ENCODE measurements around the gene DCP1A. TPM values are rescaled to one million over a fixed set of nuclear protein-coding genes. Genes with fewer than 3 reads are reported as not detected.
"Not testable (repeated sequence)": the region's sequence is repeated elsewhere in the genome, so short reads cannot be mapped to it uniquely, and the experiment has no call there.

DCP1A gene
- total RNA-seq (2014; rRNA removed; shearing (Covaris generic)) = 15.6 and 18.6 TPM in 2 replicates
- polyA plus RNA-seq (2015; cell fraction: cytosol; rRNA removed) = 13.5 and 18.2 TPM in 2 replicates
- polyA plus RNA-seq (2015; cell fraction: nucleus; rRNA removed) = 14.2 and 15.9 TPM in 2 replicates

- DNase-seq (ENCODE audit: low read depth, low spot score) = peak; percentile 97
- in situ Hi-C loops (cut with HindIII; ENCODE audit: low pct_unique_long_range_greater_than_20kb, low sequenced_read_pairs) = no loop called here
These were observed at the start of gene DCP1A for GRCh38 chr3:53347261-53348064. DCP1A (minus strand) TSS chr3:53347543; CDS start chr3:53347517, 26 bp downstream.

DNA sequence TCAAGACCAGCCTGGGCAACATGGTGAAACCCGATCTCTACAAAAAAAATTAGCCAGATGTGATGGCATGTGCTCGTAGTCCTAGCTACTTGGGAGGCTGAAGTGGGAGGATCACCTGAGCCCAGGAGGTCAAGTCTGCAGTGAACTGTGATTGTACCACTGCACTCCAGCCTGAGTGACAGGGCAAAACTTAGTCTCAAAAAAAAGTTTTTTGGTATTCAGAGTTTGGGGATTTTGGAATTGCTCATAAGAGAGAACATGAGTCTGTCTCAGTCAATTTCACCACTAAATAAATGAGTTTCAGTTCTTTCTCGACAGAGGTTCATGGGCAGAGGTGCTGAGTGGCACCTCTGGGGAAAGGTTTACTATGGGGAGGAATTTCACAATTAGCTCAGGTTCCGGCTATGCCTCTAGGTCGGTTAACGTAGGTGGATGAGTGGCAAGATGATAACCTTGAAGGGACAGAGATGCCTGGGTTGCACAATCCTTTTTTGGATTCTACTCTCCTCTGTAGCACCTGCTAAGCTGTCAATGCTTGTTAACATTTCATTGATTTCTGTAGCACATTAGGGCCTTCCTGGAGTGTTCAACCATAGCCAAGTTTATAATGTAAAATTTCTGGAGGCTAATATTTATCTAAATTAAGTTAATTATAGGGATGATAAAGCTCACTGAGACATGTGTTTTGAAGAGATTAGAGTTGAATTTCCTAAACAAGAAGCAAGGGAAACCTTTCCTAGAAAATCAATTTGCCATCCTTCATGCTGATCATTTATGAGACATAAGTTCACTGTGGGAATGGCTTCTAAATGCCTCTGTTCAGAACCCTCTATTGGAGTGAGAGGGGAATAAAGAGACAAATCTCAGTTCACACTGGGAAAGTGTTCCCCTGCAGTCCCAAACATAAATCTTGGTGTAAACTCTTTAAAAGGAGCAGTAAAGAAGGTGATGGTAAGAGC is 37.4 kb upstream of the DCP1A start:
- DNase-seq (ENCODE audit: low read depth, low spot score) = no peak
- in situ Hi-C loops (cut with HindIII; ENCODE audit: low pct_unique_long_range_greater_than_20kb, low sequenced_read_pairs) = no loop called here

- in situ Hi-C loops (cut with HindIII; ENCODE audit: low pct_unique_long_range_greater_than_20kb, low sequenced_read_pairs) = no loop called here
These were observed 34.8 kb upstream of the DCP1A start for GRCh38 chr3:53382106-53382505.

DNA sequence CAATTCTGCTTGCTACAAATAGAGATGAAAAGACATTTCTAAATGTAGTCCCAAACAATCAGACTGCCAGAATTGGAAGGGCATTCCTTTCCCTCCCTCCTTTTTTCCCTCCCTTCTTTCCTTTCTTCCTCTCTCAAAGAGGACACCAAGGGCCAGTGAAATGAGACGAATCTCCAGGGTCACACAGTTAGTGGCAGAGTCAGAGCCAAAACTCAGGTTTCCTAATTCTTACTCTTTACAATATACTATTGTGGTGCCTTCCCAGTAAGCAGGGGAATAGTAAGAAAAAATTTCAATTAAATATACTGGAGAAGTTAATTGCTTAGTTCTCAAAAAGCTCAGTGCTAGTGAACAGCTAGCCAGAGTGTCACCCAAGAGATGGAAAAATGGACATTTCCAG is 33.0 kb upstream of the DCP1A start:
- in situ Hi-C loops (cut with HindIII; ENCODE audit: low pct_unique_long_range_greater_than_20kb, low sequenced_read_pairs) = no loop called here
- no peak for DNase-seq (ENCODE audit: low read depth, low spot score)

More at GRCh38 chr3:53382106-53382505, 34.8 kb upstream of the DCP1A start:
- DNase-seq (ENCODE audit: low read depth, low spot score) = no peak

GRCh38 chr3:53379898-53380297 is 32.6 kb upstream of the DCP1A start:
- DNase-seq (ENCODE audit: low read depth, low spot score) = no peak
- in situ Hi-C loops (cut with HindIII; ENCODE audit: low pct_unique_long_range_greater_than_20kb, low sequenced_read_pairs) = no loop called here

DNA sequence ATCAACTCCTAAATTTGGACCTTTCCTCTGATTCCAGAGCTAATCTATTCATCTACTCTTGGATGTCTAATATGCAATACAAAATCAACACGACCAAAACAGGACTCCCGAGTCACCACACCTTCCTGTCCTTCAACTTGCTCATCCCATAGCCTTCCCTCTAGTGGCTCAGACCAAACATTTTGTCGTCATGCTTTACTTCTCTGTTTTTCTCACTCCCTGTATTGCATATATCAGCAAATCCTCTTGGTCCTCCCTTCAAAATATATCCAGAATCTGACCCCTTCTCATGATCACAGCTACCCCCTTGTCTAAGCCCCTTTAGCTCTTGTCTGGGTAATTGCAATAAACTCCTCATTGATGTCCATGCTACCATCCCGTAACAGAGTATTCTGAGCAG is 30.5 kb upstream of the DCP1A start:
- in situ Hi-C loops (cut with HindIII; ENCODE audit: low pct_unique_long_range_greater_than_20kb, low sequenced_read_pairs) = no loop called here
- peak; percentile 13 for DNase-seq (ENCODE audit: low read depth, low spot score)

GRCh38 chr3:53376679-53377078 is 29.3 kb upstream of the DCP1A start:
- DNase-seq (ENCODE audit: low read depth, low spot score) = no peak
- in situ Hi-C loops (cut with HindIII; ENCODE audit: low pct_unique_long_range_greater_than_20kb, low sequenced_read_pairs) = no loop called here

DNA sequence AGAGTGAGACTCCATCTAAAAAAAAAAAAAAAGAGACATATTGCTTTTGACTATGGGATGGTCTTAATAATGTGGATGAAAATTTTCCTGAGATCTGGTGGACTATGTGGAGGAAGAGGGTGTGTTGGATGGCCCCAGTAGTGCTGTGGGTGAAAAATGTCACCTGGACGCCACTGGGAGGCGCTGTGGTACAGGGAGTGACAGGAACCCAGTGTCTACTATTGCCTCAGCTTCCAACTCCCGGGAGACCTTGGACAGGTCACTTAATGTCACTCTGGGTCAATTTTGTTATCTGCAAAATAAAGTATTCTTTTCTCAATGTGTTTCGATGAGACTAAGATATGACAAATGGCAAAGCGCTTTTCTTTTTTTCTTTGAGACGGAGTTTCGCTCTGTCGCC is 27.7 kb upstream of the DCP1A start:
- peak; percentile 85 for DNase-seq (ENCODE audit: low read depth, low spot score)
- in situ Hi-C loops (cut with HindIII; ENCODE audit: low pct_unique_long_range_greater_than_20kb, low sequenced_read_pairs) = no loop called here

DNA sequence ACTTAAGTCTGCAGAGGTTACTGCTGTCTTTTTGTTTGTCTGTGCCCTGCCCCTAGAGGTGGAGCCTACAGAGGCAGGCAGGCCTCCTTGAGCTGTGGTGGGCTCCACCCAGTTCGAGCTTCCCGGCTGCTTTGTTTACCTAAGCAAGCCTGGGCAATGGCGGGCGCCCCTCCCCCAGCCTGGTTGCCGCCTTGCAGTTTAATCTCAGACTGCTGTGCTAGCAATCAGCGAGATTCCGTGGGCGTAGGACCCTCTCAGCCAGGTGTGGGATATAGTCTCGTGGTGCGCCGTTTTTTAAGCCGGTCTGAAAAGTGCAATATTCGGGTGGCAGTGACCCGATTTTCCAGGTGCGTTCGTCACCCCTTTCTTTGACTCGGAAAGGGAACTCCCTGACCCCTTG is 23.4 kb upstream of the DCP1A start:
- DNase-seq (ENCODE audit: low read depth, low spot score); in situ Hi-C loops (cut with HindIII; ENCODE audit: low pct_unique_long_range_greater_than_20kb, low sequenced_read_pairs): not testable (repeated sequence)

GRCh38 chr3:53361852-53362251 is 14.5 kb upstream of the DCP1A start:
- in situ Hi-C loops (cut with HindIII; ENCODE audit: low pct_unique_long_range_greater_than_20kb, low sequenced_read_pairs) = no loop called here
- DNase-seq (ENCODE audit: low read depth, low spot score) = no peak

DNA sequence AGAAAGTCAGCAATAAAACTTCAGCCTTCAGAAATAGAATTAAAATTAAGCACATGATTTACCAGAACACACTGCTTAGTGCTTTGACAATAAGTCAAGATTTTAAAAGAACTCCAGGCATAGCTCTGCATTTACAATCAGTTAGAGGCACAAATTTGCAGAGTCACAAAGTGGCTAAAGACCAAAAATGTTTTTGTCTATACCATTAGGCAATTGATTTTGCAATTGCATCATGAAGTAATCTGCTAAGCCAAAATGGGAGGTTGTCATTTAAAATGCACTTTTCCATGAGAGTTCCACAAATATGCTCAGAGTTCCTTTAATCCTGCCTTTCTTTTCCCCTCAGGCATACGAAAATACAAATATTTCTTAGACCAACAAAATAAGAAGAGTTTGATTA is 10.1 kb upstream of the DCP1A start:
- no peak for DNase-seq (ENCODE audit: low read depth, low spot score)
- in situ Hi-C loops (cut with HindIII; ENCODE audit: low pct_unique_long_range_greater_than_20kb, low sequenced_read_pairs) = no loop called here

- in situ Hi-C loops (cut with HindIII; ENCODE audit: low pct_unique_long_range_greater_than_20kb, low sequenced_read_pairs) = no loop called here
- no peak for DNase-seq (ENCODE audit: low read depth, low spot score)
These were observed 7.7 kb upstream of the DCP1A start for GRCh38 chr3:53354945-53355498.

GRCh38 chr3:53353202-53353601 is 5.9 kb upstream of the DCP1A start:
- in situ Hi-C loops (cut with HindIII; ENCODE audit: low pct_unique_long_range_greater_than_20kb, low sequenced_read_pairs) = no loop called here
- DNase-seq (ENCODE audit: low read depth, low spot score) = no peak

DNA sequence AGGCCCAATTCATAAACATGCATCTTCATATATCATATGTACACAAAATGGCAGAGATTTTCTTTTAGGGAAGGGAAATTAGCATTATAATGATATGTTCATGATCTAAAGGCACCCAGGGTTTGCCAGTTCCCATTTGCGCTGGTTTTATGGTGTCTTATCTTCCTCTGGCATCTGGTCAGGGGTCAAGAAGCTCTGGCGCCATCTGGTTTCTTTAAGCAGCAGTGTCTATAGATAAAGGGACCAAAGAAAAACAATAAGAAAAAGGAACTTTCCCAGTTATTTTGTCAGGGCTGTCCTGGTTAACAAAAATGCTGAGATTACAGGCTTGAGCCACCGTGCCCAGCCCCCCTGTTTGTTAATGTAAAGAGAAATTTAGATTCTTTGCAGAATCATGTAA is 3.3 kb upstream of the DCP1A start:
- in situ Hi-C loops (cut with HindIII; ENCODE audit: low pct_unique_long_range_greater_than_20kb, low sequenced_read_pairs) = no loop called here
- DNase-seq (ENCODE audit: low read depth, low spot score) = peak; percentile 60

DNA sequence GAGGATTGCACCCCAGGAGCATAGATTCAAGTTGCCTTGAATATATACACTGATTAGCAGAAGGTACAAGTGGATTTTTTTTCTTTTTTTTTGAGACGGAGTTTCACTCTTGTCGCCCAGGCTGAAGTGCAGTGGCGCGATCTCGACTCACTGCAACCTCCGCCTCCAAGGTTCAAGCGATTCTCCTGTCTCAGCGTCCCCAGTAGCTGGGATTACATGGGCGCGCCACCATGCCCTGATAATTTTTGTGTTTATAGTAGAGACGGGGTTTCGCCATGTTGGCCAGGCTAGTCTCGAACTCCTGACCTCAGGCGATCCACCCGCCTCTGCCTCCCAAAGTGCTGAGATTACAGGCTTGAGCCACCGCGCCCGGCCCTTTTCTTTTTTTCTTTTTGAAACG is 775 bp upstream of the DCP1A start:
- DNase-seq (ENCODE audit: low read depth, low spot score); in situ Hi-C loops (cut with HindIII; ENCODE audit: low pct_unique_long_range_greater_than_20kb, low sequenced_read_pairs): not testable (repeated sequence)

DNA sequence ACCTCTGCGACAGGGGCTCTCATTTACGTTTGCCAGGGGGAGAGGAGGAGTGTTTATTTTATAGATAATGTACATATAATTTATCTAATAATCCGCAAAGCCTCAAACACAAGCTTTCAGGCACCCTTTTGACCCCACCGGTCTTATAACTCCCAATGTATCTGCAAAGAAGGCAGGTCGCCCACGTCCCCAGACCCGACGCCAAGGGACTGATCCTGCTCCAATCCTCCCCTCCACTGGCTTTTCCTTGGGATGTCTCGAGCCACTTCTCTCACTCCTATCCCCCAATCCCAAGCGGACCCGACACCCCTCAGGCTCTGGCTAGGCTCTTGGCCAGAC is 452 bp downstream of the DCP1A start:
- no peak for DNase-seq (ENCODE audit: low read depth, low spot score)
- in situ Hi-C loops (cut with HindIII; ENCODE audit: low pct_unique_long_range_greater_than_20kb, low sequenced_read_pairs) = no loop called here

- peak; percentile 44 for DNase-seq (ENCODE audit: low read depth, low spot score)
- in situ Hi-C loops (cut with HindIII; ENCODE audit: low pct_unique_long_range_greater_than_20kb, low sequenced_read_pairs) = no loop called here
These were observed 829 bp downstream of the DCP1A start for GRCh38 chr3:53346514-53346913.

- no peak for DNase-seq (ENCODE audit: low read depth, low spot score)
- in situ Hi-C loops (cut with HindIII; ENCODE audit: low pct_unique_long_range_greater_than_20kb, low sequenced_read_pairs) = no loop called here
These were observed 5.0 kb downstream of the DCP1A start for GRCh38 chr3:53342353-53342752.
